Measurements from ENCODE around the gene TARP.

Gene TARP

GRCh38 chr7:38224392-38224791, 49.0 kb downstream of the TARP start:
- no peak for DNase-seq (ENCODE audit: low read depth)
- no peak overlapping the region for H3K4me3 ChIP-seq (ENCODE audit: low read depth, low read length)
- TF ChIP-seq CTCF (conservative IDR thresholded peaks at IDR 0.05; ENCODE audit: low read depth, low read length): no peak

GRCh38 chr7:38223306-38223705, 50.1 kb downstream of the TARP start:
- no peak overlapping the region for H3K4me3 ChIP-seq (ENCODE audit: low read depth, low read length)
- TF ChIP-seq CTCF (conservative IDR thresholded peaks at IDR 0.05; ENCODE audit: low read depth, low read length): no peak
- DNase-seq (ENCODE audit: low read depth): no peak

- peak; percentile 92 for TF ChIP-seq CTCF (conservative IDR thresholded peaks at IDR 0.05; ENCODE audit: low read depth, low read length)
- no peak for DNase-seq (ENCODE audit: low read depth)
- H3K4me3 ChIP-seq (ENCODE audit: low read depth, low read length): no peak overlapping the region
Measured at GRCh38 chr7:38222481-38223096, 50.8 kb downstream of the TARP start.

GRCh38 chr7:38220452-38220851, 53.0 kb downstream of the TARP start:
- no peak overlapping the region for H3K4me3 ChIP-seq (ENCODE audit: low read depth, low read length)
- DNase-seq (ENCODE audit: low read depth): no peak
- TF ChIP-seq CTCF (conservative IDR thresholded peaks at IDR 0.05; ENCODE audit: low read depth, low read length): no peak

GRCh38 chr7:38217672-38218071, 55.8 kb downstream of the TARP start:
- H3K4me3 ChIP-seq (ENCODE audit: low read depth, low read length): no peak overlapping the region
- no peak for TF ChIP-seq CTCF (conservative IDR thresholded peaks at IDR 0.05; ENCODE audit: low read depth, low read length)
- DNase-seq (ENCODE audit: low read depth): no peak

- TF ChIP-seq CTCF (conservative IDR thresholded peaks at IDR 0.05; ENCODE audit: low read depth, low read length): peak; percentile 100
- peak; percentile 63 for DNase-seq (ENCODE audit: low read depth)
- H3K4me3 ChIP-seq (ENCODE audit: low read depth, low read length): no peak overlapping the region
Measured at GRCh38 chr7:38215735-38216670, 57.4 kb downstream of the TARP start.
